IPS-15b (cell line): ENCODE data around the gene OSBPL10.

Experiments used
- H3K27me3 ChIP-seq: one replicate; pipeline ENCODE4 v1.6.1; 2013; ENCODE audit warnings: low read length; ENCODE audit not compliant: control insufficient read depth, insufficient read depth
- H3K36me3 ChIP-seq: one replicate; pipeline ENCODE4 v1.6.1; 2013; ENCODE audit warnings: low read length; ENCODE audit not compliant: control insufficient read depth, insufficient read depth
- H3K4me1 ChIP-seq: one replicate; pipeline ENCODE4 v1.6.1; 2013; ENCODE audit warnings: mild to moderate bottlenecking, low read length; ENCODE audit not compliant: control insufficient read depth, insufficient read depth
- H3K4me3 ChIP-seq: one replicate; pipeline ENCODE4 v1.5.1; 2013; ENCODE audit warnings: low read depth, low read length
- H3K9ac ChIP-seq: one replicate; pipeline ENCODE4 v1.6.1; 2013; ENCODE audit warnings: low read depth, mild to moderate bottlenecking, low read length
- H3K9me3 ChIP-seq: one replicate; pipeline ENCODE4 v1.6.1; 2013; ENCODE audit warnings: mild to moderate bottlenecking, low read length; ENCODE audit not compliant: control insufficient read depth, insufficient read depth

OSBPL10 gene

DNA sequence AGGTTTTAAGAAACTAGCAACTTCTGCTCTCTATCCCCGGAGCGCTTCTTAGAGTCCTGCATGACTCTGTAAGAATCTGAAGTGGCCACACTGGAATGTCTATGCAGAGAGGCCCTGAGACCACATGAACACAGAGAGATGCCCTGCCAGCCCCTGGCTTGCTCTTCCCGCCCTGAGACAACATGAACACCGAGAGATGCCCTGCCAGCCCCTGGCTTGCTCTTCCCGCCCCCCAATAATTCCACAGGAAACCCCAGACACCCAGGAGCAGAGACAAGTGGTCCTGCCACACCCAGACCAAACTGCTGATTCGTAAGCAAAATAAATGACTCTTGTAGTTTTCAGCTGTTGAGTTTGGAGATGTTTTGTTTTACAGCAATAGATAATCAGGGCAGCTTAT lies 166.1 kb downstream of the OSBPL10 start:
- Histone ChIP-seq H3K36me3 (peaks cover 6% of the 10 kb centered on the region), H3K4me3 (no peak overlapping the region), H3K9ac (no peak overlapping the region), H3K27me3 (no peaks in the 10 kb centered on the region), H3K4me1 (peaks cover 7% of the 10 kb centered on the region), H3K9me3 (no peaks in the 10 kb centered on the region)

- no peak overlapping the region for H3K9ac ChIP-seq
- H3K9me3 ChIP-seq: no peaks in the 10 kb centered on the region
- peaks cover 6% of the 10 kb centered on the region for H3K36me3 ChIP-seq
- H3K27me3 ChIP-seq: no peaks in the 10 kb centered on the region
- H3K4me3 ChIP-seq: no peak overlapping the region
- peaks cover 7% of the 10 kb centered on the region for H3K4me1 ChIP-seq
Measured at GRCh38 chr3:31813686-31814085, 167.4 kb downstream of the OSBPL10 start.

DNA sequence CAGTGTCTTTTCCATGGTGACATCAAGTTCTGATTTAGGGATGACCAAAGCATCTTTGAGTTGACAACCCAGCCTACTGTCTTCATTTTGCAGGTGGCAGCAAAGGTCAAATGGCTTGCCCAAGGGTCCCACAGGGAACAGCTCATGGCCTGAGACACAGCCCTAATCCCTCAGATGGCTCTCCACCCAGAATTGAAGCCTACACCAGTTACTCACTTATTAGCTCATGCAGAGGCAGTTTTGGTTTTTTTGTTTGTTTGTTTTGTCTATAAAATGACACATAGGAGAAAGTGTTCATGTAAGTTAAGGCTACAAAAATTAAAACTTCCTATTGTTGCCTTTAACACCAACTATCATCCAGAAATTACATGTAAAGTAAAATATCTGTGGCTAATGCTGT lies 167.9 kb downstream of the OSBPL10 start:
- no peak overlapping the region for H3K4me3 ChIP-seq
- peaks cover 7% of the 10 kb centered on the region for H3K4me1 ChIP-seq
- H3K27me3 ChIP-seq: no peaks in the 10 kb centered on the region
- peaks cover 6% of the 10 kb centered on the region for H3K36me3 ChIP-seq
- no peak overlapping the region for H3K9ac ChIP-seq
- H3K9me3 ChIP-seq: no peaks in the 10 kb centered on the region

GRCh38 chr3:31810991-31811433 lies 170.1 kb downstream of the OSBPL10 start:
- no peaks in the 10 kb centered on the region for H3K9me3 ChIP-seq
- no peak overlapping the region for H3K4me3 ChIP-seq
- H3K27me3 ChIP-seq: no peaks in the 10 kb centered on the region
- no peak overlapping the region for H3K9ac ChIP-seq
- H3K36me3 ChIP-seq: no peaks in the 10 kb centered on the region
- H3K4me1 ChIP-seq: peaks cover 7% of the 10 kb centered on the region

DNA sequence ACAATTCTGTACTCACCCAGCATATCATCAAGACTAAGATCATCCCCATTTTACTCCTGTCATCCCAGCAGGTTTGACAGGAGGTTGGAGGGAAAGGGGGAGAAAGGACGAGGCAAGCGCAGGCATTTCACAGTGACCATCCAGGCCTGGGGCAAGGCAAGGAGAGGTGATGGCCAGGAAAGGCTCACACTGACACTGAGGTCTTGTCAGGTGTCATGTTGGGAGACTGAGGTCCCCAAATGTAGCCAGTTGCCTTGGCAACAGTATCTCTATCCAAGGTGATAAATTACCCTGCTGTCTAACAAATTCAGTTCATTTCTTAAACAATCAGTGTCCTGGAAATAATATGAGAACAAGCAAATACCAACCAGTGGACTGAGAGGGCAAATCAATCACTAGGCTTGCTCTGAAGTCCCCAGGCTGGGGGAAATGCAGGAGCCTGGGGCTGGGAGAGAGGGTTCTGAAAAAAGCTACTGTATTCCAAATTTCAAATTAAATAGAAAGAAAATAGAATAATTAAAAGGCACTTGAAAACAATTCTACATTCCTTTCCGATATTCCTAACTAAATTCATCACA lies 172.8 kb downstream of the OSBPL10 start:
- H3K9me3 ChIP-seq: no peaks in the 10 kb centered on the region
- H3K27me3 ChIP-seq: no peaks in the 10 kb centered on the region
- no peak overlapping the region for H3K4me3 ChIP-seq
- no peak overlapping the region for H3K9ac ChIP-seq
- H3K36me3 ChIP-seq: no peaks in the 10 kb centered on the region
- peaks cover 14% of the 10 kb centered on the region for H3K4me1 ChIP-seq

- no peaks in the 10 kb centered on the region for H3K36me3 ChIP-seq
Measured at GRCh38 chr3:31804251-31805051, 176.6 kb downstream of the OSBPL10 start.

DNA sequence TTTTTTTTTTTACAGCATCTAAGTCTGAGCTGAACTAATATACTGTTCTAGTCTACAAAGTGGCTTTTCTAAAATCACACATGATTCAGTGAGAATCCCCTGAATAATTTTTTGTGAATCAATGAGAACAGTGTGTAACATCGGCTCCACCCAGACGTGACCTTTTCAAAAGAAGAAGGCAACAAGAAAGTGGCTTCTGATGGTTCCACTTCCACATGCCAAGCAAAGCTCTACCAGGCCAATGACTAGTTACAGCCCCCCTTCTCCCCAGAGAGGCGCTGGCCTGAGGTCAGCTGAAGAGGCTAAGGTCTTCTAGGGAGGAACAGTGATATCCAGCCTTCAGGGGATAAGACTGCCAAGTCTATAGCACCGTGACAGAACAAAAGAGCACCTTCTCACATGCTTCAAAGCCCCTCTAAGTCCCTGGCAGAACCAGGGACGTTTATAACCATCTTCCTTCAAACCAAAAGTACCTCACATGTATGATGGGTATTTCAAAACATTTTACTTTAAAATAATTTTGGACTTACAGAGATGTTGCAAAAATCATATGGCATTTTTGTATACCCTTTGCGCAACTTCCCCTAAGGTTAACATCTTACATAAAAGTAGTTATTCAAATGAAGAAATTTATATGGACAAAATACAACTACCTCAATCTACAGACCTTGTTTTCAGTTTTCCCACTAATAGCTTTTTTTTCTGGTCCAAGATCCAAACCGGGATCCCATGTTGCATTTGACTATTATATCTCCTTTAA lies 177.9 kb downstream of the OSBPL10 start:
- Histone ChIP-seq H3K4me3 (no peak overlapping the region), H3K9me3 (no peaks in the 10 kb centered on the region), H3K27me3 (no peaks in the 10 kb centered on the region), H3K4me1 (peaks cover 6% of the 10 kb centered on the region), H3K36me3 (no peaks in the 10 kb centered on the region), H3K9ac (no peak overlapping the region)

More at GRCh38 chr3:31804251-31805051, 176.6 kb downstream of the OSBPL10 start:
- no peaks in the 10 kb centered on the region for H3K27me3 ChIP-seq
- peaks cover 6% of the 10 kb centered on the region for H3K4me1 ChIP-seq
- no peak overlapping the region for H3K9ac ChIP-seq
- no peak overlapping the region for H3K4me3 ChIP-seq
- no peaks in the 10 kb centered on the region for H3K9me3 ChIP-seq

DNA sequence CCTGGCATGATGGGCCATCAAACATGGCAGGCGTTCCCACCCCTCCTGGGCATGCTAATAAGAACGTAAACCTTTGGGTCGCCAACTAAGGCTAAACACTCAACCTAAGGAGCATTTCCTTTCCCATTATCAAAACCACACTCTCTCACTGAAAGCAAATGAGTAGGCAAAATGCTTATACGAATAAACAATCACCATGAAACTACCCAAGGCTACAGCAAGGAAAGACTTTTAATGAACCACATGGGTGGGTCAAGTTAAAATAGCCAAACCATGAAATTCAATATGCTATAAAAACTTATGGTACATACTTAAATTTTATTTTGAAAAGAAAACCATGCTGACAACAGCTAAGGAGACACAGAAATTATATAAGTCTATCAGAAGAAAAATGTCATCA lies 180.6 kb downstream of the OSBPL10 start:
- no peak overlapping the region for H3K4me3 ChIP-seq
- H3K9ac ChIP-seq: no peak overlapping the region
- H3K9me3 ChIP-seq: no peaks in the 10 kb centered on the region
- no peaks in the 10 kb centered on the region for H3K27me3 ChIP-seq
- peaks cover 6% of the 10 kb centered on the region for H3K4me1 ChIP-seq
- no peaks in the 10 kb centered on the region for H3K36me3 ChIP-seq

GRCh38 chr3:31798840-31799239 lies 182.2 kb downstream of the OSBPL10 start:
- no peaks in the 10 kb centered on the region for H3K27me3 ChIP-seq
- H3K4me3 ChIP-seq: no peak overlapping the region
- no peaks in the 10 kb centered on the region for H3K4me1 ChIP-seq
- H3K36me3 ChIP-seq: no peaks in the 10 kb centered on the region
- H3K9ac ChIP-seq: no peak overlapping the region
- H3K9me3 ChIP-seq: no peaks in the 10 kb centered on the region

- Histone ChIP-seq H3K4me3 (no peak overlapping the region), H3K27me3 (no peaks in the 10 kb centered on the region)
Measured at GRCh38 chr3:31793821-31794220, 187.2 kb downstream of the OSBPL10 start.

DNA sequence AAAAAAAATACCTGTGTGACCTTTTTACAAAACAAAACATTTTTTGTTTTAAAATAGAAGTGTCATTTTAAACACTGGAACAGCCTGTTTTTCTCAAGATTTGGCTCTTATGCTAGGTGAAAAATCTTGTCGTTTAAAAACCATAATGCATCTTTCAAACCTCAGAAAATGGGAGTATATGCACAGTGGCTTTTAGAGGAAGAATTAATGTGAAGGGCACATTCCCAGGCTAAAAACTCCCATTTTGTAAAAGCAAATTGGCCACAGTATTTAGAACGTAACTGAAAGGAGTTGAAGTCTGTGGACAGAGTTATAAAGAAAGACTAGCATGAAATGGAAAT lies 190.0 kb downstream of the OSBPL10 start:
- no peak overlapping the region for H3K4me3 ChIP-seq

More at GRCh38 chr3:31793821-31794220, 187.2 kb downstream of the OSBPL10 start:
- Histone ChIP-seq H3K4me1 (no peaks in the 10 kb centered on the region), H3K9me3 (no peaks in the 10 kb centered on the region), H3K9ac (no peak overlapping the region), H3K36me3 (peaks cover 4% of the 10 kb centered on the region)

More for the DNA sequence above, 190.0 kb downstream of the OSBPL10 start:
- no peak overlapping the region for H3K9ac ChIP-seq
- no peaks in the 10 kb centered on the region for H3K9me3 ChIP-seq
- no peaks in the 10 kb centered on the region for H3K4me1 ChIP-seq
- peaks cover 4% of the 10 kb centered on the region for H3K36me3 ChIP-seq
- H3K27me3 ChIP-seq: no peaks in the 10 kb centered on the region
